Neural progenitor cell (in vitro differentiated cells): ENCODE data around the gene PINLYP. TPM values are rescaled to one million over a fixed set of nuclear protein-coding genes. Genes with fewer than 3 reads are reported as not detected.

Experiments
- DNase-seq: peaks from one replicate; pipeline ENCODE4 v3.0.0-alpha.2; 2016; ENCODE audit warnings: low spot score
- H2AFZ ChIP-seq: fragments of 200-600 bp; sonication (generic); replicated peaks from 2 replicates; pipeline ENCODE4 v1.6.1; 2016; ENCODE audit warnings: antibody characterized with exemption
- H3F3A ChIP-seq: fragments of 200-600 bp; sonication (generic); 2 replicates; pipeline ENCODE4 v1.6.1; 2016; ENCODE audit warnings: antibody characterized with exemption, low read depth
- H3K27ac ChIP-seq: fragments of 200-600 bp; sonication (generic); 2 replicates; pipeline ENCODE4 v1.5.1; 2016; ENCODE audit warnings: mild to moderate bottlenecking
- H3K27me3 ChIP-seq: fragments of 200-600 bp; sonication (generic); 2 replicates; pipeline ENCODE4 v1.6.1; 2016; ENCODE audit warnings: mild to moderate bottlenecking, moderate library complexity
- H3K36me3 ChIP-seq: fragments of 200-600 bp; sonication (generic); 2 replicates; pipeline ENCODE4 v1.5.1; 2016
- H3K4me1 ChIP-seq: fragments of 200-600 bp; sonication (generic); 2 replicates; pipeline ENCODE4 v1.6.1; 2016; ENCODE audit warnings: mixed run types
- H3K4me2 ChIP-seq: fragments of 200-600 bp; sonication (generic); 2 replicates; pipeline ENCODE4 v1.6.1; 2016
- H3K4me3 ChIP-seq: fragments of 200-600 bp; sonication (generic); 2 replicates; pipeline ENCODE4 v1.5.1; 2016
- H3K79me2 ChIP-seq: fragments of 200-600 bp; sonication (generic); 2 replicates; pipeline ENCODE4 v1.6.1; 2016; ENCODE audit warnings: low read depth
- H3K9ac ChIP-seq: fragments of 200-600 bp; sonication (generic); 2 replicates; pipeline ENCODE4 v1.6.1; 2016
- H3K9me3 ChIP-seq: fragments of 200-600 bp; sonication (generic); 2 replicates; pipeline ENCODE4 v1.5.1; 2016; ENCODE audit warnings: low read depth
- H4K20me1 ChIP-seq: fragments of 200-600 bp; sonication (generic); 2 replicates; pipeline ENCODE4 v1.6.1; 2016; ENCODE audit warnings: low read depth
- H3K27ac Mint-ChIP-seq: 3 replicates; pipeline ENCODE4 v1.8.0; 2021; ENCODE audit warnings: mixed read lengths
- H3K27me3 Mint-ChIP-seq: 2 replicates; pipeline ENCODE4 v1.8.0; 2022; ENCODE audit warnings: low read depth, mild to moderate bottlenecking, inconsistent platforms, moderate library complexity, mixed read lengths; ENCODE audit not compliant: insufficient read depth
- H3K36me3 Mint-ChIP-seq: 3 replicates; pipeline ENCODE4 v1.8.0; 2021; ENCODE audit warnings: mixed read lengths
- H3K4me1 Mint-ChIP-seq: 3 replicates; pipeline ENCODE4 v1.8.0; 2021; ENCODE audit warnings: mixed read lengths
- H3K4me3 Mint-ChIP-seq: 3 replicates; pipeline ENCODE4 v1.8.0; 2021; ENCODE audit warnings: mild to moderate bottlenecking, moderate library complexity, mixed read lengths
- H3K9me3 Mint-ChIP-seq: 3 replicates; pipeline ENCODE4 v1.8.0; 2020; ENCODE audit warnings: mixed read lengths
- EZH2 ChIP-seq: fragments of 200-600 bp; sonication (generic); IDR thresholded peaks from 2 replicates; pipeline ENCODE4 v1.6.1; 2017; ENCODE audit warnings: antibody characterized with exemption, mild to moderate bottlenecking, moderate library complexity
- EZH2phosphoT487 ChIP-seq: fragments of 200-600 bp; sonication (generic); IDR thresholded peaks from 2 replicates; pipeline ENCODE4 v1.6.1; 2017; ENCODE audit warnings: antibody characterized with exemption
- total RNA-seq: library from RNA; depleted of rRNA; stranded (reverse); fragments of >200 nt; gene quantifications from 2 replicates; pipeline ENCODE4 v1.2.3, GENCODE V29; 2015; ENCODE audit warnings: low replicate concordance
- TF ChIP-seq, protein P1 (sequence below): fragments of 200-600 bp; sonication (generic); IDR thresholded peaks from 2 replicates; pipeline ENCODE4 v1.5.1; 2017; ENCODE audit warnings: antibody characterized with exemption, mild to moderate bottlenecking

Gene PINLYP
- total RNA-seq, 1 donor from 2014 or later: 4.0 TPM

DNA sequence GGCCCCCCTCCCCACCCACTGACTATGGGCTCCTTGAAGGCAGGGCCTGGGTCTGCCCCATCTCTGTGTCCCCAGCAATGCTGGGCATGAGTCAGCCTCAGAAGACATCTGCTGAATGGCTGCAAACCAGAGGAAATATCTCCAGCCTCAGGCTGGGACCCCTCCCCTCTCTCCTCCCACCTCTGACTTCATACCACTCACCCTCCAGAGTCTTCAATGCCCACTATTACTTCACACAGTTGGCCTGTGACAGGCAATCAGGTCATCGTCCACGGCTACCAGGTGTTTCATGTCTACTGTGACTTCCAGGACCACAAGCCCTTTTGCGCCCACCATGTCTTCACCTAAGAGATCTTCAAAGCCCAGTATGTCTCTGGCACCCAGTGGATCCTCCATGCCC lies 36.2 kb downstream of the PINLYP start, which contains the start of gene SRRM5:
Gene SRRM5 (plus strand): TSS at position 301 of the 400 bp plus-strand sequence. CDS start 34 bp downstream, at position 335.
- H4K20me1 ChIP-seq: peaks cover 6% of the 10 kb centered on the region
- H3K79me2 ChIP-seq: peaks cover 62% of the 10 kb centered on the region
- H3K4me1 ChIP-seq: no peaks in the 10 kb centered on the region
- no peak for DNase-seq
- H3K27ac ChIP-seq: no peak within 1 kb of the TSS
- no peak within 1 kb of the TSS for H3K4me2 ChIP-seq
- no peaks in the 10 kb centered on the region for H3K9me3 ChIP-seq
- no peak for TF ChIP-seq EZH2phosphoT487
- TF ChIP-seq, protein P1, sequence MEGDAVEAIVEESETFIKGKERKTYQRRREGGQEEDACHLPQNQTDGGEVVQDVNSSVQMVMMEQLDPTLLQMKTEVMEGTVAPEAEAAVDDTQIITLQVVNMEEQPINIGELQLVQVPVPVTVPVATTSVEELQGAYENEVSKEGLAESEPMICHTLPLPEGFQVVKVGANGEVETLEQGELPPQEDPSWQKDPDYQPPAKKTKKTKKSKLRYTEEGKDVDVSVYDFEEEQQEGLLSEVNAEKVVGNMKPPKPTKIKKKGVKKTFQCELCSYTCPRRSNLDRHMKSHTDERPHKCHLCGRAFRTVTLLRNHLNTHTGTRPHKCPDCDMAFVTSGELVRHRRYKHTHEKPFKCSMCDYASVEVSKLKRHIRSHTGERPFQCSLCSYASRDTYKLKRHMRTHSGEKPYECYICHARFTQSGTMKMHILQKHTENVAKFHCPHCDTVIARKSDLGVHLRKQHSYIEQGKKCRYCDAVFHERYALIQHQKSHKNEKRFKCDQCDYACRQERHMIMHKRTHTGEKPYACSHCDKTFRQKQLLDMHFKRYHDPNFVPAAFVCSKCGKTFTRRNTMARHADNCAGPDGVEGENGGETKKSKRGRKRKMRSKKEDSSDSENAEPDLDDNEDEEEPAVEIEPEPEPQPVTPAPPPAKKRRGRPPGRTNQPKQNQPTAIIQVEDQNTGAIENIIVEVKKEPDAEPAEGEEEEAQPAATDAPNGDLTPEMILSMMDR: no peak
- TF ChIP-seq EZH2: no peak
- H3K36me3 ChIP-seq: no peaks in the 10 kb centered on the region
- H3K27me3 ChIP-seq: no peaks in the 10 kb centered on the region
- H3F3A ChIP-seq: no peaks in the 10 kb centered on the region
- H3K4me3 ChIP-seq: no peak within 1 kb of the TSS
- Mint-ChIP-seq H3K27ac (peak within 1 kb of the TSS; percentile 92), H3K4me1 (peaks cover 12% of the 10 kb centered on the region), H3K27me3 (peaks cover 2% of the 10 kb centered on the region), H3K4me3 (peak within 1 kb of the TSS; percentile 49), H3K36me3 (peaks cover 36% of the 10 kb centered on the region), H3K9me3 (no peaks in the 10 kb centered on the region)
- no peak within 1 kb of the TSS for H3K9ac ChIP-seq
- H2AFZ ChIP-seq: no peak within 1 kb of the TSS

DNA sequence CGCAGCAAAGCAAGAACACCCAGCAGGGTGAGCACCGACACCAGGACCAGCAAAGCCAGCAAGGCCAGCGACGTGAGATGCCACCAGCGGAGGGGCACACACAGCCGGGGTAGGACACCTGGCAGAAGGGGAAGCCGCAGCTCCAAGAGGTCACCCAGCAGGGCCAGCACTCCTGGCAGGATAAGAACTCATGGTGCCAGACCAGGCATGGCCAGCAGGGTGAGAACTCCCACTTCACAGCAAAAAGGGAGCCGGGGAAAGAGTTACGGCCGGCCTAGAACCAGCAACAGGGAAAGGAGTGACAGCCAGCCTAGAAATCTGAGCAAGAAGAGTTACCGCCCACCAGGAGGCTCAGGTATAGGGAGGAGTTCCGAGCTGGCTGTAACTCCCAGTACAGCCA lies 36.8 kb downstream of the PINLYP start:
- Histone ChIP-seq H3K4me1 (no peaks in the 10 kb centered on the region), H3K36me3 (no peaks in the 10 kb centered on the region), H3K79me2 (peaks cover 68% of the 10 kb centered on the region), H3K4me3 (no peak overlapping the region), H3K27ac (no peak overlapping the region), H2AFZ (no peak overlapping the region), H3K9ac (no peak overlapping the region), H3K4me2 (no peak overlapping the region), H3K9me3 (no peaks in the 10 kb centered on the region), H3K27me3 (no peaks in the 10 kb centered on the region), H3F3A (no peaks in the 10 kb centered on the region), H4K20me1 (peaks cover 6% of the 10 kb centered on the region)
- no peak overlapping the region for H3K27ac Mint-ChIP-seq
- peaks cover 2% of the 10 kb centered on the region for H3K27me3 Mint-ChIP-seq
- H3K9me3 Mint-ChIP-seq: no peaks in the 10 kb centered on the region
- no peak overlapping the region for H3K4me3 Mint-ChIP-seq
- TF ChIP-seq EZH2 (no peak), EZH2phosphoT487 (no peak)
- TF ChIP-seq, protein P1: no peak
- peaks cover 31% of the 10 kb centered on the region for H3K36me3 Mint-ChIP-seq
- peaks cover 12% of the 10 kb centered on the region for H3K4me1 Mint-ChIP-seq
- DNase-seq: no peak

DNA sequence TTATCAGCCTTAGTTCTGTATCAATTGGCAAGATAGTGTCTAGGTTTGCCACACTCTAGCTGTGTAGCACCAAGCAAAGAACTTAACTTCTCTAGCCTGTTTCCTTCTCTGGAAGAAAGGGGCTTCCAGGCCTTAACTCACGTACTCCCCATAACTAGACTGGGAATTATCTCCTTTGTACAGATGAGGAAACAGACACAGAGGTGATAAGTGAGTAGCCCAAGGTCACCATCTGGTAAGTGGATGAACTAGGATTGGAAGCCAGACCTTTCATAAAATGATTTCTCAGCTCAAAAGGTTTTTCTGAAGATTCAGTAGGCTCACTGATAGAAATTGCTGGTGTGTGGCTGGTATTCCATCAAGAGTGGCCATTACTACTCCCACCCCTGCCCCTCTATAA lies 40.7 kb downstream of the PINLYP start:
- Histone ChIP-seq H3K27ac (no peak overlapping the region), H3K9me3 (no peaks in the 10 kb centered on the region), H2AFZ (no peak overlapping the region), H3F3A (peaks cover 29% of the 10 kb centered on the region), H3K4me3 (no peak overlapping the region), H3K4me2 (no peak overlapping the region), H3K9ac (no peak overlapping the region), H3K36me3 (no peaks in the 10 kb centered on the region), H3K27me3 (no peaks in the 10 kb centered on the region), H4K20me1 (no peaks in the 10 kb centered on the region), H3K4me1 (peaks cover 11% of the 10 kb centered on the region), H3K79me2 (peaks cover 83% of the 10 kb centered on the region)
- DNase-seq: no peak
- H3K4me1 Mint-ChIP-seq: peaks cover 25% of the 10 kb centered on the region
- H3K36me3 Mint-ChIP-seq: peaks cover 29% of the 10 kb centered on the region
- no peak overlapping the region for H3K27ac Mint-ChIP-seq
- H3K9me3 Mint-ChIP-seq: no peaks in the 10 kb centered on the region
- H3K27me3 Mint-ChIP-seq: peaks cover 5% of the 10 kb centered on the region
- no peak for TF ChIP-seq EZH2
- TF ChIP-seq, protein P1: no peak
- no peak for TF ChIP-seq EZH2phosphoT487
- H3K4me3 Mint-ChIP-seq: no peak overlapping the region
